ENCODE measurements around the gene NAALADL2. TPM values are rescaled to one million over a fixed set of nuclear protein-coding genes. Genes with fewer than 3 reads are reported as not detected.

NAALADL2 gene
- total RNA-seq, 3 donors from 2014 or later = 18.4 to 43.9 (median 20.8) TPM

DNA sequence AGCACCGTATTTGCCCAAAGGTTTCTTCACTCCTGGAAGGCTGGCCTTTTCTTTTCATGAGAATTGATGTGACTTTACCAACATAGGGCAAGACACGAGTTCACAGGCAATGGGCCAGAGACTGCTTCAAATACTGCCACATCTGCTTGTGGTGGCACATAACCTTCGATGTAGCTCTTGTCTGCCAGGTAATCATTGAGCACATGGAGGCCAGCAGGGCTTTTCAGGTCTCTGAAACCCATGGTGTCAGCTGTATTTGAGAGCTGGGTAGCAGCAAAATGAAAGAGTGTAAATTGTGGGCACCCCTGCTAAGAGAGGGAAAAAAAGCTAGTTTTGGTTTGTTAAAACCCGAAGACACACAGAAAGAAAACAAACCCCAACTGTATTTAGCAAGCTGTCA lies 200.7 kb downstream of the NAALADL2 start:
- DNase-seq (no peak), ATAC-seq (no peak)
- Histone ChIP-seq H3K4me1 (ENCODE audit: low read depth) (no peaks in the 10 kb centered on the region), H3K9me3 (peaks cover 5% of the 10 kb centered on the region), H3K36me3 (ENCODE audit: low read depth) (no peaks in the 10 kb centered on the region), H3K4me3 (no peak overlapping the region)
- intact Hi-C loops (cut with DNase I, micrococcal nuclease) = no loop called here
- TF ChIP-seq, protein P1, sequence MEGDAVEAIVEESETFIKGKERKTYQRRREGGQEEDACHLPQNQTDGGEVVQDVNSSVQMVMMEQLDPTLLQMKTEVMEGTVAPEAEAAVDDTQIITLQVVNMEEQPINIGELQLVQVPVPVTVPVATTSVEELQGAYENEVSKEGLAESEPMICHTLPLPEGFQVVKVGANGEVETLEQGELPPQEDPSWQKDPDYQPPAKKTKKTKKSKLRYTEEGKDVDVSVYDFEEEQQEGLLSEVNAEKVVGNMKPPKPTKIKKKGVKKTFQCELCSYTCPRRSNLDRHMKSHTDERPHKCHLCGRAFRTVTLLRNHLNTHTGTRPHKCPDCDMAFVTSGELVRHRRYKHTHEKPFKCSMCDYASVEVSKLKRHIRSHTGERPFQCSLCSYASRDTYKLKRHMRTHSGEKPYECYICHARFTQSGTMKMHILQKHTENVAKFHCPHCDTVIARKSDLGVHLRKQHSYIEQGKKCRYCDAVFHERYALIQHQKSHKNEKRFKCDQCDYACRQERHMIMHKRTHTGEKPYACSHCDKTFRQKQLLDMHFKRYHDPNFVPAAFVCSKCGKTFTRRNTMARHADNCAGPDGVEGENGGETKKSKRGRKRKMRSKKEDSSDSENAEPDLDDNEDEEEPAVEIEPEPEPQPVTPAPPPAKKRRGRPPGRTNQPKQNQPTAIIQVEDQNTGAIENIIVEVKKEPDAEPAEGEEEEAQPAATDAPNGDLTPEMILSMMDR (IDR thresholded peaks at IDR 0.05) = no peak

DNA sequence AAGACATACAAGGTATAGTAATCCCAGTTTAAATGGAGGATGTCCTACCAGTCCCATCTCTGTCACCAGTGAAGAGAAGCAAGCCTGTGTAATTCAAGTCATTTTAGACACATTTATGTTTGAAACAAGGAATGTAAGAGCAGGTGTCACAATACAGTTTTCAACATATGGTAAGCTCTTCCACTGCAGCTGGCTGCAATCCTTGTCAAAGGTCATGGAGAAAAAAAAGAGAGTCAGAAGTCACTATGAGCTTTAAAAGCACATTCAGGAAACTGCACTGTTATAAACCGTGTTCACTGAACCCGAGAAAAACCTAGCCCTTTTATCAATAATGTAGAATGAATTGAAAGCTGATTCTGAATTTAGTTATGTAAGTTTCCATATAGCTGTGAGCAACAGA lies 206.4 kb downstream of the NAALADL2 start:
- no peaks in the 10 kb centered on the region for H3K36me3 ChIP-seq (ENCODE audit: low read depth)
- no peak for ATAC-seq
- no peaks in the 10 kb centered on the region for H3K4me1 ChIP-seq (ENCODE audit: low read depth)
- H3K4me3 ChIP-seq = no peak overlapping the region
- no peaks in the 10 kb centered on the region for H3K9me3 ChIP-seq
- intact Hi-C loops (cut with DNase I, micrococcal nuclease) = no loop called here
- DNase-seq = no peak
- TF ChIP-seq, protein P1 (IDR thresholded peaks at IDR 0.05) = no peak

DNA sequence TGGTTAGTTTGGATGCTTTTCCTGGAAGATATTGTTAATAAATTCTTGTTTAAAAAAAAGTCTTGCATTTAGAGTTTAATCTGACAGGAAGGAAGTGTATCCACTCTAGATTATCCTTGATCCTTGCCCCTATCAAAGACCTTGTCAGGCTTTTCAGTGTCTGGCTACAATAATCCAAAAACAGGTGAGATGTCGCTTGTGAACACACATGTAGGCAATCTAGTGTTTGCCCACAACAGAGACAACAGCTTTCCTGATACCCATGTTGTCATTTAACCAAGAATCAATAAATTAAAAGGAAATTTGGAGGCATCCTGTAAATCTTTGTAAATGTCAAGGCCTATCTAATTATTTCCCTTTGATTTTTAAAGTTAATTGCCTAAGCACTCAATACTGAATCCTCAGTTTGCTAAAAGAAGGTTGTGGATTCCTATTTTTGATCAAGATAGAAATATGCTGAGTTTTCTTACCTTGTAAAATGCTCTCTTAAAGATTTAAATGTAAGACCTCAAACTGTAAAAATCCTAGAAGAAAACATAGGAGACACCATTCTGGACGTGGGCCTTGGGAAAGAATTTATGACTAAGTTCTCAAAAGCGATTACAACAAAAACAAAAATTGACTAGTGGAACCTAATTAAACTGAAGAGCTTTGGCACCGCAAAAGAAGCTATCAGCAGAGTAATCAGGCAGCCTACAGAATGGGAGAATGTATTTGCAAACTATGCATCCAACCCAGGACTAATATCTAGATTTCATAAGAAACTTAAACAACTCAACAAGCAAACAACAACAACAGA lies 207.7 kb downstream of the NAALADL2 start:
- intact Hi-C loops (cut with DNase I, micrococcal nuclease) = no loop called here
- DNase-seq (no peak), ATAC-seq (no peak)
- Histone ChIP-seq H3K9me3 (no peaks in the 10 kb centered on the region), H3K4me3 (no peak overlapping the region), H3K4me1 (ENCODE audit: low read depth) (no peaks in the 10 kb centered on the region), H3K36me3 (ENCODE audit: low read depth) (no peaks in the 10 kb centered on the region)
- TF ChIP-seq, protein P1 (IDR thresholded peaks at IDR 0.05) = no peak

DNA sequence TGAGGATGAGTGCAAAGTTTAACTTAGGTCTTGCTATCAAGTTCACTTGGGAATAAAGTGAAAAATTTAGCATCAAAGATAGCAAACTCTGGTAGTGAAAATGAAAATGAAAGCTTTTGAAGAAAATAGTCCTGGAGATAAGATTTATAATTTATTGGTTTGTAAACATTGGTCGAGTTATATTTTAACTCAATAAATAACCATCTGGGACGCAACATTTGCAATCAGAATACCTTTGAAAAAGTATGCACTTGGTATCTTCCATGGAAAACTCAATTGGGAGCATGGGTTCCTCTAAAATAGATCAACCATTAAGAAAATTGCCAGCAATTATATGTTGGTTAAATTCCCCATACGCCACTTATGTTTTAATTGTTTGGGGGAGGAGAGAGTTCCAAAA lies 209.5 kb downstream of the NAALADL2 start:
- TF ChIP-seq, protein P1 (IDR thresholded peaks at IDR 0.05) = no peak
- no peak for ATAC-seq
- Histone ChIP-seq H3K4me1 (ENCODE audit: low read depth) (no peaks in the 10 kb centered on the region), H3K9me3 (no peaks in the 10 kb centered on the region), H3K36me3 (ENCODE audit: low read depth) (no peaks in the 10 kb centered on the region), H3K4me3 (no peak overlapping the region)
- intact Hi-C loops (cut with DNase I, micrococcal nuclease) = no loop called here
- DNase-seq = no peak

DNA sequence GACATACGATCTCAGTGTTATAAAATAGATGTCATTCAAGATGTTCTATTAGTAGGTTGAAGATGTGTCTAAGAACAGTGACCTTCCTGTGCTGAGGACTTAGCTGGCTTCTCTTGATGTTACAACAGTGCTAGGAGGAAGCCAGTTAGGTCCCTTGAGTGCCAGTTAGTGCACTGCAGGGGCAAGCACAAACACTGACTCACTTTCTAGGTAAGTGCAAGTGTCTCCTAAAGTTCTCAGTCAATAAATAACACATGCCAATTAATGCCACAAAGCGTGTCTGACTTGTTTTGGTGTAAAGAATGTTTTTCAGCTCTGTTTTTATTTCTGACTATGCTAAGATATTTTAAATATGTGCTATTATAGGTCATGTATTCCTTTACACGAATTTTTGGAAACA lies 211.8 kb downstream of the NAALADL2 start:
- Histone ChIP-seq H3K9me3 (no peaks in the 10 kb centered on the region), H3K36me3 (ENCODE audit: low read depth) (no peaks in the 10 kb centered on the region), H3K4me3 (no peak overlapping the region), H3K4me1 (ENCODE audit: low read depth) (no peaks in the 10 kb centered on the region)
- intact Hi-C loops (cut with DNase I, micrococcal nuclease) = no loop called here
- ATAC-seq = no peak
- TF ChIP-seq, protein P1 (IDR thresholded peaks at IDR 0.05) = no peak
- no peak for DNase-seq

All from mucosa of descending colon (tissue), 3 donors.